ENCODE measurements around the gene PANK1.

GRCh38 chr10:89590326-89590725 is 54.7 kb downstream of the PANK1 start:
- TF ChIP-seq ZNF396 (CRISPR knock-in tag; IDR thresholded peaks at IDR 0.05; ENCODE audit: borderline replicate concordance), result no peak
- TF ChIP-seq, protein P1, sequence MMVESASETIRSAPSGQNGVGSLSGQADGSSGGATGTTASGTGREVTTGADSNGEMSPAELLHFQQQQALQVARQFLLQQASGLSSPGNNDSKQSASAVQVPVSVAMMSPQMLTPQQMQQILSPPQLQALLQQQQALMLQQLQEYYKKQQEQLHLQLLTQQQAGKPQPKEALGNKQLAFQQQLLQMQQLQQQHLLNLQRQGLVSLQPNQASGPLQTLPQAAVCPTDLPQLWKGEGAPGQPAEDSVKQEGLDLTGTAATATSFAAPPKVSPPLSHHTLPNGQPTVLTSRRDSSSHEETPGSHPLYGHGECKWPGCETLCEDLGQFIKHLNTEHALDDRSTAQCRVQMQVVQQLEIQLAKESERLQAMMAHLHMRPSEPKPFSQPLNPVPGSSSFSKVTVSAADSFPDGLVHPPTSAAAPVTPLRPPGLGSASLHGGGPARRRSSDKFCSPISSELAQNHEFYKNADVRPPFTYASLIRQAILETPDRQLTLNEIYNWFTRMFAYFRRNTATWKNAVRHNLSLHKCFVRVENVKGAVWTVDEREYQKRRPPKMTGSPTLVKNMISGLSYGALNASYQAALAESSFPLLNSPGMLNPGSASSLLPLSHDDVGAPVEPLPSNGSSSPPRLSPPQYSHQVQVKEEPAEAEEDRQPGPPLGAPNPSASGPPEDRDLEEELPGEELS (CRISPR knock-in tag; IDR thresholded peaks at IDR 0.05), result no peak
- TF ChIP-seq, protein P2, sequence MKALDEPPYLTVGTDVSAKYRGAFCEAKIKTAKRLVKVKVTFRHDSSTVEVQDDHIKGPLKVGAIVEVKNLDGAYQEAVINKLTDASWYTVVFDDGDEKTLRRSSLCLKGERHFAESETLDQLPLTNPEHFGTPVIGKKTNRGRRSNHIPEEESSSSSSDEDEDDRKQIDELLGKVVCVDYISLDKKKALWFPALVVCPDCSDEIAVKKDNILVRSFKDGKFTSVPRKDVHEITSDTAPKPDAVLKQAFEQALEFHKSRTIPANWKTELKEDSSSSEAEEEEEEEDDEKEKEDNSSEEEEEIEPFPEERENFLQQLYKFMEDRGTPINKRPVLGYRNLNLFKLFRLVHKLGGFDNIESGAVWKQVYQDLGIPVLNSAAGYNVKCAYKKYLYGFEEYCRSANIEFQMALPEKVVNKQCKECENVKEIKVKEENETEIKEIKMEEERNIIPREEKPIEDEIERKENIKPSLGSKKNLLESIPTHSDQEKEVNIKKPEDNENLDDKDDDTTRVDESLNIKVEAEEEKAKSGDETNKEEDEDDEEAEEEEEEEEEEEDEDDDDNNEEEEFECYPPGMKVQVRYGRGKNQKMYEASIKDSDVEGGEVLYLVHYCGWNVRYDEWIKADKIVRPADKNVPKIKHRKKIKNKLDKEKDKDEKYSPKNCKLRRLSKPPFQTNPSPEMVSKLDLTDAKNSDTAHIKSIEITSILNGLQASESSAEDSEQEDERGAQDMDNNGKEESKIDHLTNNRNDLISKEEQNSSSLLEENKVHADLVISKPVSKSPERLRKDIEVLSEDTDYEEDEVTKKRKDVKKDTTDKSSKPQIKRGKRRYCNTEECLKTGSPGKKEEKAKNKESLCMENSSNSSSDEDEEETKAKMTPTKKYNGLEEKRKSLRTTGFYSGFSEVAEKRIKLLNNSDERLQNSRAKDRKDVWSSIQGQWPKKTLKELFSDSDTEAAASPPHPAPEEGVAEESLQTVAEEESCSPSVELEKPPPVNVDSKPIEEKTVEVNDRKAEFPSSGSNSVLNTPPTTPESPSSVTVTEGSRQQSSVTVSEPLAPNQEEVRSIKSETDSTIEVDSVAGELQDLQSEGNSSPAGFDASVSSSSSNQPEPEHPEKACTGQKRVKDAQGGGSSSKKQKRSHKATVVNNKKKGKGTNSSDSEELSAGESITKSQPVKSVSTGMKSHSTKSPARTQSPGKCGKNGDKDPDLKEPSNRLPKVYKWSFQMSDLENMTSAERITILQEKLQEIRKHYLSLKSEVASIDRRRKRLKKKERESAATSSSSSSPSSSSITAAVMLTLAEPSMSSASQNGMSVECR (CRISPR knock-in tag; IDR thresholded peaks at IDR 0.05; ENCODE audit: borderline replicate concordance), result no peak
- TF ChIP-seq, protein P3, sequence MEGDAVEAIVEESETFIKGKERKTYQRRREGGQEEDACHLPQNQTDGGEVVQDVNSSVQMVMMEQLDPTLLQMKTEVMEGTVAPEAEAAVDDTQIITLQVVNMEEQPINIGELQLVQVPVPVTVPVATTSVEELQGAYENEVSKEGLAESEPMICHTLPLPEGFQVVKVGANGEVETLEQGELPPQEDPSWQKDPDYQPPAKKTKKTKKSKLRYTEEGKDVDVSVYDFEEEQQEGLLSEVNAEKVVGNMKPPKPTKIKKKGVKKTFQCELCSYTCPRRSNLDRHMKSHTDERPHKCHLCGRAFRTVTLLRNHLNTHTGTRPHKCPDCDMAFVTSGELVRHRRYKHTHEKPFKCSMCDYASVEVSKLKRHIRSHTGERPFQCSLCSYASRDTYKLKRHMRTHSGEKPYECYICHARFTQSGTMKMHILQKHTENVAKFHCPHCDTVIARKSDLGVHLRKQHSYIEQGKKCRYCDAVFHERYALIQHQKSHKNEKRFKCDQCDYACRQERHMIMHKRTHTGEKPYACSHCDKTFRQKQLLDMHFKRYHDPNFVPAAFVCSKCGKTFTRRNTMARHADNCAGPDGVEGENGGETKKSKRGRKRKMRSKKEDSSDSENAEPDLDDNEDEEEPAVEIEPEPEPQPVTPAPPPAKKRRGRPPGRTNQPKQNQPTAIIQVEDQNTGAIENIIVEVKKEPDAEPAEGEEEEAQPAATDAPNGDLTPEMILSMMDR (IDR thresholded peaks at IDR 0.05), result no peak
- no peak for TF ChIP-seq ZNF512 (CRISPR knock-in tag; IDR thresholded peaks at IDR 0.05; ENCODE audit: borderline replicate concordance)
- TF ChIP-seq, protein P4, sequence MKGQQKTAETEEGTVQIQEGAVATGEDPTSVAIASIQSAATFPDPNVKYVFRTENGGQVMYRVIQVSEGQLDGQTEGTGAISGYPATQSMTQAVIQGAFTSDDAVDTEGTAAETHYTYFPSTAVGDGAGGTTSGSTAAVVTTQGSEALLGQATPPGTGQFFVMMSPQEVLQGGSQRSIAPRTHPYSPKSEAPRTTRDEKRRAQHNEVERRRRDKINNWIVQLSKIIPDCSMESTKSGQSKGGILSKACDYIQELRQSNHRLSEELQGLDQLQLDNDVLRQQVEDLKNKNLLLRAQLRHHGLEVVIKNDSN (CRISPR knock-in tag; IDR thresholded peaks at IDR 0.05), result no peak
- TF ChIP-seq ATF6 (CRISPR knock-in tag; IDR thresholded peaks at IDR 0.05), result no peak
- TF ChIP-seq ZNF263 (CRISPR knock-in tag; IDR thresholded peaks at IDR 0.05; ENCODE audit: low read depth), result no peak
- no peak for TF ChIP-seq CBFB (CRISPR knock-in tag; IDR thresholded peaks at IDR 0.05; ENCODE audit: low read depth)
- no peak for TF ChIP-seq TEAD1 (CRISPR knock-in tag; IDR thresholded peaks at IDR 0.05)
- TF ChIP-seq ATF1 (CRISPR knock-in tag; IDR thresholded peaks at IDR 0.05), result no peak
- TF ChIP-seq SP1 (CRISPR knock-in tag; conservative IDR thresholded peaks at IDR 0.05), result no peak
- TF ChIP-seq, protein P5, sequence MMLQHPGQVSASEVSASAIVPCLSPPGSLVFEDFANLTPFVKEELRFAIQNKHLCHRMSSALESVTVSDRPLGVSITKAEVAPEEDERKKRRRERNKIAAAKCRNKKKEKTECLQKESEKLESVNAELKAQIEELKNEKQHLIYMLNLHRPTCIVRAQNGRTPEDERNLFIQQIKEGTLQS (CRISPR knock-in tag; conservative IDR thresholded peaks at IDR 0.05), result no peak
- TF ChIP-seq TEAD4 (CRISPR knock-in tag; IDR thresholded peaks at IDR 0.05), result no peak
